Right ventricle myocardium superior (tissue), 1 donor: Measurements from ENCODE around the gene MYO7B. TPM values are rescaled to one million over a fixed set of nuclear protein-coding genes. Genes with fewer than 3 reads are reported as not detected.
"Not testable (repeated sequence)": the region's sequence is repeated elsewhere in the genome, so short reads cannot be mapped to it uniquely, and the experiment has no call there.

Experiments
- ATAC-seq: fragments of 200-7000 bp; cut with Tn5 transposase; one replicate; pipeline ENCODE4 v1.9.1; 2020; ENCODE audit warnings: mild to moderate bottlenecking; ENCODE audit not compliant: poor library complexity
- DNase-seq: peaks from one replicate; pipeline ENCODE4 v3.0.0-alpha.2; 2020
- intact Hi-C: fragments of 100-400 bp; cut with DNase I; formaldehyde crosslinking; loops from one replicate; pipeline ENCODE4 v1.11.2; 2022
- total RNA-seq: library from RNA; stranded (reverse); fragmentation: NEBNext Ultra II Directional; extraction: Animal tissue kit (Norgen Biotek cat#: 25700); gene quantifications from one replicate; pipeline ENCODE4 v1.2.1, GENCODE V29; 2021
- donor health status: DM: no; HTN: yes; CAD: no; lungs with severe emphysema.

MYO7B gene
- total RNA-seq, 1 donor from 2014 or later = 0.32 TPM

- ATAC-seq (no peak), DNase-seq (no peak)
- intact Hi-C loops = no loop called here
Observed at GRCh38 chr2:127566576-127566975, 31.1 kb downstream of the MYO7B start.

GRCh38 chr2:127567351-127567854 lies 31.9 kb downstream of the MYO7B start:
- intact Hi-C loops = no loop called here
- no peak for DNase-seq

GRCh38 chr2:127568128-127568527 lies 32.6 kb downstream of the MYO7B start:
- no peak for DNase-seq
- ATAC-seq = no peak
- intact Hi-C loops = no loop called here

More at GRCh38 chr2:127567351-127567854, 31.9 kb downstream of the MYO7B start:
- no peak for ATAC-seq

GRCh38 chr2:127569666-127570065 lies 34.2 kb downstream of the MYO7B start:
- intact Hi-C loops = no loop called here
- ATAC-seq (no peak), DNase-seq (no peak)

GRCh38 chr2:127570282-127571250 lies 35.1 kb downstream of the MYO7B start:
- intact Hi-C loops = no loop called here
- peak; percentile 66 for ATAC-seq
- DNase-seq = peak; percentile 76

GRCh38 chr2:127572352-127572751 lies 36.9 kb downstream of the MYO7B start:
- DNase-seq, ATAC-seq, intact Hi-C loops: not testable (repeated sequence)

GRCh38 chr2:127572841-127573240 lies 37.4 kb downstream of the MYO7B start:
- ATAC-seq (no peak), DNase-seq (no peak)
- intact Hi-C loops = no loop called here

- ATAC-seq = no peak
- DNase-seq = no peak
- intact Hi-C loops = no loop called here
Observed at GRCh38 chr2:127573298-127573697, 37.8 kb downstream of the MYO7B start.

GRCh38 chr2:127573771-127574170 lies 38.3 kb downstream of the MYO7B start:
- DNase-seq (no peak), ATAC-seq (no peak)
- intact Hi-C loops = no loop called here

- intact Hi-C loops = no loop called here
- DNase-seq = no peak
- no peak for ATAC-seq
Observed at GRCh38 chr2:127574656-127575055, 39.2 kb downstream of the MYO7B start.

GRCh38 chr2:127575185-127575765 lies 39.8 kb downstream of the MYO7B start:
- ATAC-seq (no peak), DNase-seq (no peak)
- intact Hi-C loops = no loop called here

GRCh38 chr2:127575941-127576432 lies 40.5 kb downstream of the MYO7B start:
- no peak for DNase-seq
- intact Hi-C loops = no loop called here
- peak; percentile 13 for ATAC-seq

GRCh38 chr2:127576433-127577207 lies 41.1 kb downstream of the MYO7B start:
- DNase-seq (peak; percentile 91), ATAC-seq (peak; percentile 96)
- intact Hi-C loops = no loop called here

- DNase-seq = no peak
- no peak for ATAC-seq
- intact Hi-C loops = no loop called here
Observed at GRCh38 chr2:127577208-127577475, 41.7 kb downstream of the MYO7B start.

- intact Hi-C loops = no loop called here
- DNase-seq (no peak), ATAC-seq (no peak)
Observed at GRCh38 chr2:127577503-127577902, 42.0 kb downstream of the MYO7B start.

- intact Hi-C loops = no loop called here
- ATAC-seq = no peak
- no peak for DNase-seq
Observed at GRCh38 chr2:127577973-127578372, 42.5 kb downstream of the MYO7B start.

- ATAC-seq (no peak), DNase-seq (no peak)
- intact Hi-C loops = no loop called here
Observed at GRCh38 chr2:127578411-127578810, 42.9 kb downstream of the MYO7B start.

GRCh38 chr2:127579231-127579630 lies 43.7 kb downstream of the MYO7B start:
- intact Hi-C loops = no loop called here
- no peak for DNase-seq
- no peak for ATAC-seq
